GM21825 (cell line): ENCODE data around the gene CACNA2D1.

Experiments used
- ATAC-seq: cut with Tn5 transposase; IDR thresholded peaks from one replicate; pipeline ENCODE4 v1.9.1; 2021; ENCODE audit warnings: mild to moderate bottlenecking, moderate library complexity; ENCODE audit not compliant: unreplicated experiment

Gene CACNA2D1

DNA sequence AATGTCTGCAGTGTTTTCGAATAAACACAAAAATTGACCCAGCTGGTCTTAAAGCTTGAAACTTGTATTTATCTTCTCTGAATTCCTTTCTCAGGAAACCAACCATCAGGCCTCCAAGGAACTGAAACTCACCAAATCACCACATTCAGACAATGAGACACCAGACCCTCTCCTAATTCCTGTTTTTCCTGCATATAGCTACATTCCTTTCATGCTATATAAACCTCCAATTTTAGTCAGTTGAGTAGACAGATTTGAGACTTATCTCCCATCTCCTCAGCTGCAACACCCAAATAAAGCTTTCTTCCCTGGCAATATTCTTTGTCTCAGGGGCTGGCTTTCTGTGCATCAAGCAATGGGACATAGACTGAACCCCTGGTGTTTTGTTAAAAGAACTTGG, 317.0 kb downstream of the CACNA2D1 start:
- ATAC-seq, result no peak

DNA sequence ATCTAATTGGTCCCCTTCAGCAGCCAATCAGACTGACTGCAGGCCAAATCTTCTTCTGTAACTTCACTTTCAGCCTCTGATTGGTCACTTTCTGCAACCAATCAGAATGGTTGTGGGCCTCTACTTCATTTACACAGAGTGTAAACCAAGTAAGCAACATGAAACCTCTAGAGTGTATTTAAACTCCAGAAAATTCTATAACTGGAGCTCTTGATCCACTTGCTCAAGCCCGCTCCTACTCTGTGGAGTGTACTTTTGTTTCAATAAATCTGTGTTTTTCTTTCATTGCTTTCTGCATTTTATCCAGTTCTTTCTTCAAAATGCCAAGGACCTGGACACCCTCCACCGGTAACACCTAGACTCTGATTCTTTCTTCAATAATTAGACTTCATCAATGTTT, 319.1 kb downstream of the CACNA2D1 start:
- ATAC-seq, result no peak

DNA sequence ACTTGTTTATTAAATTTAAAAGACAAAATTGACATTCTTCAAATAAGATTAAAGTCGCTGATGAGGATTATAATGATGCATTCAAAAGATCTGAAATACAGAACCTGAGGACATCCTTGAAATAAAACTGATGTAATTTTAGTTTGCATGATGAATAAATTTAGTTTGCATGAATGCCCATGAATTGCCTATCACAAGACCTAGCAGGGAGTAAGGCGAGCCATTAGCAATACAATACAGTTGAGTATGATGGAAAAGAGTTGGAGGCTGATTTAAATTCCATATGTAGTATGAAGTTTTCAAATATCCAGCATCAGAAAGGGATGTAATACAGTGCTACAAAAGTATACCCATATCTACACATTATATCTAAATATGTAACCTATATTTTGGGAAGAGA, 321.3 kb downstream of the CACNA2D1 start:
- ATAC-seq, result no peak

DNA sequence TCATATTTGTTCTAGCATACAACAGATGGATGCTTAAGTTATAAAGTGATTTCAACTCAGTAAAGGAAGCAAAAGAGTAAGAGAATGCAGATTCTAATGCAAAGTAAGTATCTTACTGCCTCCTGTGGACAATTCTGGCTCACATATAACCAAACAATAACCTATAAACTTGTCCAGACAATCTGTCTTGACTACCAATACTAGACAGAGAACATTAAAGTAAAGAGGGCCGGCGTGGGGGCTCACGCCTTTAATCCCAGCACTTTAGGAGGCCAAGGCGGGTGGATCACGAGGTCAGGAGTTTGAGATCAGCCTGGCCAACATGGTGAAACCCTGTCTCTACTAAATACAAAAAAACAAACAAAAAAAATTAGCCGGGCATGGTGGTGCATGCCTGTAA, 329.3 kb downstream of the CACNA2D1 start:
- ATAC-seq, result no peak

DNA sequence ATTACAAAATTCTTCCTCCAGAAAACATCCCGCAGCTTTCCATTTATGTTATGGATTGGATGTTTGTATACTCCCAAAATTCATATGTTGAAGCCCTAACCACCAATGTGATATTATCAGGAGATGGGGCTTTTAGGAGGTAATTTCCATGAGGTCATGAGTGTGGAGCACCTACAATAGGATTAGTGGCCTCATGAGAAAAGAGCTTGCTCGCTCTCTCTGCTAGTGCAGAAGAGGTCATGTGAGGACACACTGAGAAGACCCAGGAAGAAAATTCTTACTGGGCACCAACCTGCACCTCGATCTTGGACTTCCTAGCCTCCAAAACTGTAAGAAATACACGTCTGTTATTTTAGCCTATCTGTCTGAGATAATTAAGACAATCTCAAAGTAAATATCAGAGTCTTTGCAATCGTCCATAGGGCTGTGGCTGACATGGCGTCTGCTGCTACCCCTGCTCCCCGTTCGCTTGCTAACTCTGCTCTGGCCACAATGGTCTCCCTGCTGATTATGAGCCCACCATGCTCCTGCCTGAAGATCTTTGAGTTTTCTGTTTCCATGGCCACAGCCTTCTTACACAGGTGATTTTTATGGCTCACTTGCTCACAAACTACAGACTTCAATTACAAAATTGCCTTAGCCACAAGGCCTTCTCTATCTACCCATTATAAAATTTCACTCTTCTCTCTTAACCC, 333.3 kb downstream of the CACNA2D1 start:
- ATAC-seq, result no peak

DNA sequence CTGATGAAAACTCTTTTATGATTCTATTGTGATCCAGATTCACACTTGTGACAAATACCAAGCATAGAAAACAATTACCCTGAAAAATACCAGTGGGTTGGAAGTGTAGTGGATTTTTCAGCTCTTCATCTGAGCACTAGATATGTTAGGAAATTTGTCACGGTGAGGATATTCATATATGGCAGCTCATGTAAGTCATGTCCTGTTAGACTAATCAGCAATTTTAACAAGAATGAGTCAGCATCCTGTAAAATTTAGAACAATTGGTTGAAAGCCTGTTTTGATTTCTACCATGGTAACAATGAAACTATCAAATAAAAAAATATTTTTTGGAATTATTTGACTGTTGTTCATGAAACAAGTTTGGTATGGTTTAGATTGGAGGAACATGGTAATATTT, 334.3 kb downstream of the CACNA2D1 start:
- ATAC-seq, result no peak

DNA sequence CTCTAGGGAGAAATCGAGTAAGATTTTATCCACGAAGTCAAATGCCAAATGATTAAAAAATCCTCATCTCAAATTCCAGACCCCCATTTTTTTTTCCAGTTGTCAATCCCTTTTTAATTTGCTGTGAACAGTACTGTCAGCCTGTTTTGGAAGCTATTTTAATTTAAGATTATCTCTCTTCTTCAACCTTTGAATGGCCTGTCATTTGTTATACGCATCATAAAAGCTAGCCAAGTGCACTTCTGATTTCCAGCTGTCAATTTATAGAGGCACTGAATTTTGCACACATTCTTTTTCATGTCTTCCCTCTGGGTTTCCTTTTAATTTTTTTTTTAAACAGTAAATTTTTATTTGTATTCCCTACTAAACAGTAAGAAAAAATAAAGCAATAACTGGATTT, 337.4 kb downstream of the CACNA2D1 start:
- no peak for ATAC-seq

DNA sequence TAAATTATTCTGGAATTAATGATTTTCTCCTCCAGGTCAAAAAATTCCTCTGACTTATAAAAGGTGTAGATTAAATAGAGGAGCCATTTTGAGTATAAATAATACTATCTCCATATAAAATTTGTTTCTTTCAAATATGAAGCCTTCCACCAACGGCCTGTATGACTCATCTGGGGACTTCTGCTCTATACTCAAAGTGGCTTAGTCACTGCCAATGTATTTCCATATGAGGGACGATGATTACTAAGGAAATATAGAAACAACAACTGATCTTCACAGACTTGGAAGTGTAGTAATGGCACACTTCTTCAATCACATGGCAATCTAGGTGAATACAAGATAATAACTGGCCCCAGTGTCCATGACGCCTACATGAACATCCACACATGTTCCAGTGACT, 338.1 kb downstream of the CACNA2D1 start:
- no peak for ATAC-seq

DNA sequence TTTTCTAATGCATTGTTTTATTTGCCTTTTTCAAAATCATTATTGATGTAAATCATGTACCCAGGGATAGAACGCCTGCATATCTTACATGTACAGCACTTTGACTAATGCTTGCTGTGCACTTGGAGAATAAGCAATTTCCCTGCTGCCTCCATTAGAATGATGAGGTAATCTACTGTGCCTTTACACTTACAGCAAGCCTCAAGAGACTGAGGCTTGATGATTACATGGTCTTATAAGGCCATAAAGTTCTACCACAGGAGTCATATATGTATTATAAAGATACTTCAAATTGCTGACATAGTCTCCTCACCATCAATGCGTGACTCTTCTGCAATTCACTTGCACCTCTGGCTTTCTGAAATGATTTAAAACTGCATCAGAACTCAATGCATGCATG, 345.2 kb downstream of the CACNA2D1 start:
- ATAC-seq, result no peak

DNA sequence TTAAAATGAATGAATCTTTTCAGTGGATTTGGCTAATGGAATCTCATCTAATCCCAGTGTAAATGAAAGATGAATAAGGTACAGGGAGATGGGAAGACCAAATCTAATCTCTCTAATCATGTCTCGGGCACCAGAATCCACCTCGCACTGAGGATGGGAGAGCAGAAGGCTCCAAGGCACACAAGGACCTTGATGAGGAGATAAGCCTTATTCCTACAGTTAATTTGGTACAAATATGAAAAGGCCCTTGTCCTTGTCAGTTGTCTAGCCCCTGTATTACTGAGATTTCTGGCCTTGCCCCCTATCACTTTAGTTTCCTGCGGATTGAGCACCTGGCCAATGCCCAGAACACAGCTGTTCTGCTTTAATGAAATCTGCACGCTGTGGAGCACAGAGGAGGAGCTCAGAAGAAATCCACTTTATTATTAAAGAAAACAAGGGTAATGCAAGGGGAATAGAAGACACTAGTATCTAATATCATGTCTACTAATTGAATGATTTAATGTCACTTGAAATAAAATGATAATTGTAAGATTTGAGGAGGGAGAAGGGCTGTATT, 352.4 kb downstream of the CACNA2D1 start:
- ATAC-seq, result no peak

DNA sequence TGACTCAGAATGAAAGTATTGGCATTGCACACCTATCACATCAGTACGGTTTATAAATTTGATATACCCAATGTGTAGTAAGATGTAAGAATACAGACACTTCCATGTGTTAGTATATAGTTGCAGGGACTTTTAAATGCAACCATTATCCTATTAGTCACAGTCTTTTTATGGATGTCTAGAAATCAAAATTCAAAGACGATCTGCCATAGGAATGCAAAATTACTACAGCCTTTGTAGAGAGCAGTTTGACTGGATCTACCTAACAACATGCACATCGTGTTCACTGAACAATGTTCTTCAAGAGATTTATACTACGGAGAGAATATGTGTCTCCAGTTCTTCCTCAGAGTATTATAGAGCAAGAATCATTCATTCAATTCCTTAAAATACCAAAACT, 356.5 kb downstream of the CACNA2D1 start:
- ATAC-seq, result no peak

DNA sequence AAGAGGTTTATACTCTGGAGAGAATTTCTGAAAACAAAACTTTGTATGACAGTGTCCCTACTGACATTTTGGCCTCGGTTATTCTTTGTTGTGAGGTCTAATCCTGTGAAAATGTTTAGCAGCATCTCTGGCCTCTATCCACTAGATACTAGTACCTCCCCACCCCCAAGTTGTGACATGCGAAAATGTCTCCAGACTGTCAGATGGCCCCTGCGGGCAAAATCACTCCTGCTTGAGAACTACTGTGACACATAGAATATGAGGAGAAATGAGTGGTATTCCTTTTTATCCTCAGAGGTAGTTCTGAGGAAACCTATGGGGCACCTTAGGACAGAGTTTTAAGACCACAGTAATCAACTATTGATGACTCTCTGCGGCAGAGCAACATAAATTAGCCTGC, 358.5 kb downstream of the CACNA2D1 start:
- ATAC-seq, result no peak

DNA sequence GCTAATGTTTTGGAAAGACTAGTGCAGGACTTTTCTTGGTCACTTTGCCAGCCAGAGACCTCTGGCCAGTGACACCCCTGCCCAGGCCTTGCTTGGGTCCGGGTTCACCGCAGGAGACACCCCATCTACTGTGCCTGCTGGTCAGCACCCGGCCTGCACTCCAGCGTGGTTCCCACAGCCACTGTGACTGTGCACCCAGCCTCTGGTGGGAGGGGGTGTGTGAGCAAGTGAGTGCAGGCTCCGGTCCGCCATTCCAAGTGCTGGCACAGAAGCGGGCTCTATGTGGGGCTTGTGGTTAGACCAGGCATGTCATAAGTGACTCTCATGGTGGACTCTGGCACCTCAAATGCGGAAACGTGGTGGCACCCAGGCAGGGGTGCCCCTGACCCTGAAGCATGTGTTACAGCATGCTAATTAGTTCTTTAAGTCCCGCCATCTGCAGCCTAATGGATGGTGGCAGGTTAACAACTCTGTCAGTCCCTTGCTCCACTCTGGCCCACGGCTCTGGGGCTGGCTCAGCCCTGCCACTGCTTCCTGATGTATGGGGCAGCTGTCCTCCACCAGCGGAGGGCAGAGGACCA, 361.8 kb downstream of the CACNA2D1 start:
- no peak for ATAC-seq

DNA sequence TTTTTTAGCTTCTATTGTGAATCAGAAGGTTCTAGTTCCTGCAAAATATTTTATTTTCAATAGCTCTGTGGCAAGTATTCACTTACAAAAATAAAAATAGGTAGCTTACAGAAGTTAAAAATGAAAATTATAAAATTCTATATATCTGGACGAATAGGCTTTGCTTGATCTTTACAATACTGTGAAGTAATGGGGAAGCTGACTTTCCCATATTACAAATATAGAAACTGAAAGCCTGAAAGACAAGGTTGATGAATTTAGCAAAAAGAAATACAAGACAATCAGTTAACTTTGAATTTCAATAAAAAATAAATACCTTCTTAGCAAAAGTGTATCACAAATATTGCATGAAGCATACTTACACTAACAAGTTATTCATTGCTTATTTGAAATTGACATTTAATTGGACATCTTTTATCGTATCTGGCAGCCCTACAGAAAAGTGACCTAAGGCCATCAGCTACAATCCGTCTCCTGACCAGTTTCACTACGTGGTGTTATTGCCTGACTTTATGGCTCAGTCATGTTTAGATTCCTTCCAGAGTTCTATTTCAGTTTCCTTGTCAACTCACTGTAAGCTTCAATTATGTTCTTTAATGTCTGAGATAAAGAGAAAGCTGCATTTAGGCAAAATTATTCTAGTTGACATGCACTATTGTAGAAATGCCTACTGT, 363.2 kb downstream of the CACNA2D1 start:
- no peak for ATAC-seq

DNA sequence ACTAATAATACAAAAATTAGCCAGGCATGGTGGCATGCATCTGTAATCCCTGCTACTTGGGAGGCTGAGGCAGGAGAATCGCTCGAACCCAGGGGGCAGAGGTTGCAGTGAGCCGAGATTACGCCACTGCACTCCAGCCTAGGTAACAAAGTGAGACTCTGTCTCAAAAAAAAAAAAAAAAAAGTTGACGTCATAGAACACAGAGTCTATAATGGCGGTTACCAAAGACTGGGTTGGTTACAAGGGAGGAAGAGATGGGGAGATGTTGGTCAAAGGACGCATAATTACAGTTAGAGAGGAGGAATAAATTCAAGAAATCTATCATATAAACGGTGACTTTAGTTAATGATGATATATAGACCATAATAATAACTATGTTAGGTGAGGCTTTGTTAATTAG, 364.1 kb downstream of the CACNA2D1 start:
- ATAC-seq, result no peak

DNA sequence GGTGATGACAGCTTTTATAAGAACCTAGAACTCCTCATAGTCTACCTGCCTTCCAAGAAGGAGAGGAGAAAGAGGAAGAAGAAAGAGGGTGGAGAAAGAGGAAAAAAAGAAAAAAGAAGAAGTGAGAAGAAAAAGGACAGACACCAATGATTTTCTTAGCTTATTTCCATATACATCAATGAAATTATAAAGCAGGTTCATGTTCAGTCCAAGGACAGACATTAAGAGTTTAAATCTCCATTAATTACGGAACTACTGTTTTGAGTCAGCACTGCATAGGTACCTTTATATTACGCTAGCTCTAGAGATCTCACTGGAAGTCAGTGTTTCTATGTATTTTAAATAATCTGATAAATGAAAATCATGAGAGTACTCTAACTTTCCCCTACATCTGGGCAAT, 364.8 kb downstream of the CACNA2D1 start:
- ATAC-seq, result no peak

DNA sequence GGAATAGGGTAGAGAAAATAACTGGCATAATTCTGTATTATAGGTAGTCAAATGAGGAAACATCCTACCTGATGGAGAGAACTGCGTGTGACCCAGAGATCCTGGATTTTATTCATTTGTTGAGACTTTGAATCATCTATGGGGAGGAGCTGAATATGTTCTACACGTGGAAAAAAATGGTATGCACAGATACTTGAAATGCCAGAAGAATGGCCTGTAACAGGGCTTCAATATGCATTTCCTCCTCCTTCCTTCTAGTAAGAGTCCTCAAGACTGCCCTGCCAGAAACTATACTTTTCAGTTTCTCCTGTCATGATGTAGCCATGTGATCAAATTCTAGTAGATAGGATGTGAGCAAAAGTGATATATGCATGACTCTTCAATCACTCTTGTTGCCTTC, 372.1 kb downstream of the CACNA2D1 start:
- no peak for ATAC-seq

DNA sequence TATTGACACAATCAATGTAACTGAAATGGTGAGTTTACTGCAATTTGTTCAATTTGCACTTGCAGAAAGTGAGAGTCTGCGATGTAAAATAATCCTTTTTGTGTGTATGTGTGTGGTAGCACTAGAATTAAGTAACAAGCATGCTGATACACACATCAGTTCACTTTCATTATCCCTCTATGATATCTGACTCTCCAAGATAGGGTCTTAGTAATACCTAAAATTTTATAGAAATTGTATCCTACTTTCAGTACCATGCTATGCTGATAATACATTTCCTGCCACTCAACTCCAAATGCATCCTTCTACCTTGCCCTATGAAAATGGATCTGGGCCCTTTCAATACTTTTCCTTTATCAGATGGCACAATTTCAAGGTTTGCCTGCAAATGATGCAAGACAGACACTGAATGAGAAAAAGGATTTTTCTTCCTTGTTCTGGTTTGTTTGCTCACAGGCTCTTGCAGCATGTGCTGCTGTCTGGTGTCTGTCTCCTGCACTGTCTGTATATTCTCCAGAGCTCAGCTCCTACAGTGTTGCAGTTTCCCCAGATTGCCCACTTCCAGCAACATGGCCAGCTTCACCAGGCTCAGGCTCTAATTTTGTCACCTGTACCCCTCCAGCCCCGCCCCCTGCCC, 375.8 kb downstream of the CACNA2D1 start:
- ATAC-seq, result no peak

DNA sequence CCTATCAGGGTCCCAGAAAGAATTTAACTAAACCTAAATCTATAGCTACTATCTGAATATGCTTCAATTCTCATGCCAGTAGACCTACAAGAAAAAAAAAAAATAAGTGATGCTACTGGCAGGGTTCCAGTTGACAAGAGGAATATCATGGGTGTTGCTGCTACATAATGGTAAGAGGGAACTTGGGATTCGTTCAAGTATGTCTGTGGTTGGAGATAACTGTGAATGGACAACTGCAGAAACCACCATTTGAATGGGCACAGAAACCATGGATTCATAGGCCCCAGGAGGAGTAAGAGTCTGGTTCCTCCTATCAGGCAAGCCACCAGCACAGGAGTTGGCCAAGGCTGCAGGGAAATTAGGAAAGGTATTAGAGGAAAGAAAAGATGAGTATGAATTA, 386.1 kb downstream of the CACNA2D1 start:
- ATAC-seq, result no peak

DNA sequence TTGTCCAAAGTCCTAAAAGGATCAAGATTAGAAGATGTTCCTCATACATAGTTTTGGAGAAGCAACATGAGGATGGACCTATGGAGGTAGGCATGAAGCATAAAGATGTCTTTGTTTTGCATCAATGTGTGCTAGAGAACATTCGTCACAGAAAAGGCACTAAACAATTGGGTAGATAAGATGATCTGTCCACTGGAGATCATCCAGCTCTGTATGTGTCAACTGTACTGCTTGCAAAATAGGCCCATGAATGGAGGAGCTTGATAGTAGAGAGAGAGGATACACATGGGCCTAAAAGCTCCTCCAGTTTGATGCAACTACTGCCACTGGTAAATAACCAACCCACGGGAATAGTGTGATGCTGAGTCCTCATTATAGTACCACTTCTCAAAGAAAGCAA, 387.3 kb downstream of the CACNA2D1 start:
- ATAC-seq, result no peak

DNA sequence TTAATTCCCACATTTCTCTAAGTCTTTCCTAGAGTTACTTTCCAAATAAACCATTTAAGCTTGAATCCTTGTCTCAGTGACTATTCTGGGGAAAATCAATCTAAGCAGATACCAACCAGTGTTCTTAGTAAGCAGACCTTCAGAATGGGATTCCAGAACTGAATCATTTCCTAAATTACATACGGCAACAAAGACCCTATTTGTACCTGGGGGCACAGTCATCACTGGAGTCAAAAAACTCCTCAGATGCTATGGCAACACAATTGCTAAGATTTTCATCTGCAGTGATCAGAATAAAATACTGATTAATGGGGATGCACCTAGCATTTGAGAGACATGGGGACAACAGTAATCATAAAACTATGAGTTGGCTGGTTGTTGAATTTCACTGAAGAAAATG, 389.0 kb downstream of the CACNA2D1 start:
- ATAC-seq, result no peak
